ENCODE data around the gene PTPN1.

GRCh38 chr20:50547964-50548363, 37.8 kb downstream of the PTPN1 start:
- no peak for TF ChIP-seq CTCF (IDR thresholded peaks at IDR 0.05; ENCODE audit: low read length)
- TF ChIP-seq EZH2 (IDR thresholded peaks at IDR 0.05; ENCODE audit: borderline replicate concordance, low read length) = no peak
